Hindlimb muscle (tissue), 1 donor: ENCODE measurements around the gene CDC42EP1. TPM values are rescaled to one million over a fixed set of nuclear protein-coding genes. Genes with fewer than 3 reads are reported as not detected.
"Not testable (repeated sequence)": the region's sequence is repeated elsewhere in the genome, so short reads cannot be mapped to it uniquely, and the experiment has no call there.

Source experiments
- DNase-seq: peaks from one replicate; pipeline ENCODE4 v3.0.0-alpha.2; 2013
- polyA plus RNA-seq: library from polyadenylated mRNA; unstranded; fragments of 120-200 nt; gene quantifications from one replicate; pipeline ENCODE4 v1.2.1, GENCODE V29; 2013; ENCODE audit not compliant: insufficient read length

Gene CDC42EP1
- polyA plus RNA-seq, 1 donor = 53.9 TPM

DNA sequence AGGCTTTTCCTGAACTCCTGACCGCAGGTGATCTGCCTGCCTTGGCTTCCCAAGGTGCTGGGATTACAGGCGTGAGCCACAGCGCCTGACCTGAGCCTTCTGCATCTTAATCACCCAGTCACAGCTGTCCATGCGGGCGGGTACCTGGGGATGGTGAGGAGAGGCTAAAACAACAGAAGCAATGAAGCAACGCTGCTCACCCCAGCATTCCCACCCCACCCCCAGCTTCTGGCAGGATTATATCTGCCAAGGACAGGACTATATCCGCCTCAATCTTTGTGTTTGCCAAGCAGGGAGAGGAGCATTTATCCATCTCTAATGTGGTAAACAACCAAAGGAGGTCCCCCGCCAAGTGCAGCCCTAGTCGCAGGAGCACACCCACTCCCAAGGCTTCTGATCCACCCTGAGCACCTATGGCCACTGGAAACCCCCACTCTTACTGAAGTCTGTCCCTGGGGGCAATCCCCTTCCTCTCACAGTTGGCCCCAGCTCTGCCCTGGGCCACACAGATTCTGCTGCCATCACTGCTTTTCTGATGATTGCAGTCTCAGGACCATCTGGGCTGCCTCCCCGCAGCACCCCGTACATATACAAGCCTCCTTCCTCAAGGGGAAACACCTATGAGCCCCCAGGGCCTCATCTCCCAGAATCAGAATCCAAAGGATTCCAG, 28.4 kb downstream of the CDC42EP1 start:
- DNase-seq = no peak

DNA sequence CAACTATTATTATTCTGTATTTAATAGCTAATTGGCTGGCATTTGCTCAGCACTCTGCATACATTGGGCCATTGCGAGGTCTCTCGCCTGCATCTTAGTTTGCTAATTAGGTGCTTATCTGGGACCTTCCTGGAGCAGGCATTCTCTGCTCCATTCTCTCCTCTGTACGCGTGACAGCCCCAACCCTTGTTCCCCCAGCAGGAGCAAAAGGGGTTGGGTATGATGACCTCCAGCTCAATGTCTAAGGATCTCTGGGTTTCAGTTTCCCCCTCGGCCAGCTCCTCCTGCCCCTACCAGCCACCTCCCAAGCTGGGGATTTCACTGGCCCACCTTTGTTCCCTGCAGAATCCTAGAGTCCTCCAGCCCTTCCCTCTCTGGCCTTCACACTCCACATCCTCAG, 29.4 kb downstream of the CDC42EP1 start:
- no peak for DNase-seq

DNA sequence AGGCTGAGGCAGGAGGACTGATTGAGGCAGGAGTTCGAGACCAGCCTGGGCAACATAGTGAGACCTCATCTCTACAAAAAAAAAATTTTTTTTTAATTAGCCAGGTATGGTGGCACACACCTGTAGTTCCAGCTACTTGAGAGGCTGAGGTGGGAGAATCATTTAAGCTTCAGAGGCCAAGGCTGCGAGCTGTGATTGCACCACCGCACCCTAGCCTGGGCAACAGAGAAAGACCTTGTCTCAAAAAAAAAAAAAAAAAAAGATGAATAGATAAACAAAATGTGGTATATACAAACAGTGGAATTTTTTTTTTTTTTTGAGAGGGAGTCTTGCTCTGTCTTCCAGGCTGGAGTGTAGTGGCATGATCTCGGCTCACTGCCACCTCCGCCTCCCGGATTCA, 30.8 kb downstream of the CDC42EP1 start:
- not testable (repeated sequence) for DNase-seq

DNA sequence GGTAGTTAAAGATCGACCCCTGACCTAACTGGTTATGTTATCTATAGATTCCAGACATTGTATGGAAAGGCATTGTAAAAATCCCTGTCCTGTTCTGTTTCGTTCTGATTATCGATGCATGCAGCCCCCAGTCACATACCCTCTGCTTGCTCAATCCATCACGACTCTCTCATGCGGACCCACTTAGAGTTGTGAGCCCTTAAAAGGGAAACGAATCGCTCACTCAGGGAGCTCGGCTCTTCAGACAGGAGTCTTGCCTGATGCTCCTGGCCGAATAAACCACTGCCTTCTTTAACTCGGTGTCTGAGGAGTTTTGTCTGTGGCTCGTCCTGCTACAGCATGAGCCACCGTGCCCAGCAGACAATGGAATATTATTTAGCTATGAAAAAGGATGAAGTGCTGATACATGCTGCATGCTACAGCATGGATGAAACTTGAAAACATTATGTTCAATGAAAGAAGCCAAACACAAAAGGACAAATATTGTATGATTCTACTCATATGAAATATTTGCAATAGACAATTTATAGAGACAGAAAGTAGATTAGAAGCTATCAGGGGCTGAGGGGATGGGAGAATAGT, 31.6 kb downstream of the CDC42EP1 start:
- no peak for DNase-seq

GRCh38 chr22:37594237-37594636, 34.0 kb downstream of the CDC42EP1 start:
- DNase-seq = no peak

DNA sequence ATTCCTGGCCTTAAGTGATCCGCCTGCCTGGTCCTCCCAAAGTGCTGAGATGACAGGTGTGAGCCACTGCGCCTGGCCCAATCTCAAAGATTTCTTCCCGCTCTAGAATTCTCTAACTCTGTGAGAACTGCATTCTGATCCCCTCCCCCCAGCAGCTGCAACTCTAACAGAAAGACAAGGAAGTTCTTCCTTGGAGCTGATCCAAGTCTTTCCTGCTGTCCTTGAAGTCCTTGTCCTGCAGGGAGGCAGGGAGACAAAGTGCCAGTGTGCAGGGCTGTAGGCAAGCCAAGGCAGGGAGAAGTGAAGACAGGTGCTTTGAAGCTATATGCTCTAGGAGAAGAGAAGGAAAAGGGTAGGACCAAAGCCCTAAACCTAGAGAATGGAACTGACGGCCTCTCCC, 38.9 kb downstream of the CDC42EP1 start:
- no peak for DNase-seq

GRCh38 chr22:37601203-37601539, 40.9 kb downstream of the CDC42EP1 start:
- DNase-seq = no peak

- no peak for DNase-seq
Measured at GRCh38 chr22:37601540-37602442, 41.5 kb downstream of the CDC42EP1 start.

- not testable (repeated sequence) for DNase-seq
Measured at GRCh38 chr22:37602546-37603277, 42.4 kb downstream of the CDC42EP1 start.

GRCh38 chr22:37604074-37604473, 43.8 kb downstream of the CDC42EP1 start:
- DNase-seq = no peak

GRCh38 chr22:37604875-37605274, 44.6 kb downstream of the CDC42EP1 start:
- DNase-seq = no peak

GRCh38 chr22:37607010-37607934, 47.0 kb downstream of the CDC42EP1 start:
- DNase-seq = peak; percentile 83

DNA sequence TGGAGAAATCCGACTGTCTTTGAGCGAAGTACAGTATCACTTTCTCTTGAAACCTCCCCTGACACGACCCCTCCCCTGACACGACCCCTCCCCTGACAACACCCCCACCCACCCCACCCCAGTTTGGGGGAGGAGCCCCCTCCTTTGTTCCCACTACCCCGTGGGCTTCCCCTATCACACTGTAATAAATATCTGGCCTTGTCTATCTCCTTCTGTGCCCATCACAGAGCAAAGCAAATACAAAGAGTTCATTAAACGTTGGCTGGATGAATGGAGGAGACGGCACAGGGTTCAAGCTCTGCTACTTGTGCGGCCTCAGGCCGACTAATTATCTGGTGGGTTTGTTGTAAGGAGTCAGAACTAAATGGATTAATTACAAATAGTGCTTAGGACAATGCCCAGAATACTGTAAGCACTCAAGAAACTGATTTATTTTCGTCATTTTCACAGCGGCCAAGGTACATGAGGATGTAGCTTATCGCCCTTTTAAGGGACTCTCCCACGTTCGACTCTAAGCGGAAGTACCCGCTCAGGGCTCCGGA, 47.7 kb downstream of the CDC42EP1 start:
- no peak for DNase-seq

GRCh38 chr22:37608477-37609239, 48.4 kb downstream of the CDC42EP1 start, which contains the start of gene GGA1:
Gene GGA1, plus strand, starts transcription at chr22:37608834. Its CDS starts 27 bp downstream, at chr22:37608861.
- peak; percentile 95 for DNase-seq

DNA sequence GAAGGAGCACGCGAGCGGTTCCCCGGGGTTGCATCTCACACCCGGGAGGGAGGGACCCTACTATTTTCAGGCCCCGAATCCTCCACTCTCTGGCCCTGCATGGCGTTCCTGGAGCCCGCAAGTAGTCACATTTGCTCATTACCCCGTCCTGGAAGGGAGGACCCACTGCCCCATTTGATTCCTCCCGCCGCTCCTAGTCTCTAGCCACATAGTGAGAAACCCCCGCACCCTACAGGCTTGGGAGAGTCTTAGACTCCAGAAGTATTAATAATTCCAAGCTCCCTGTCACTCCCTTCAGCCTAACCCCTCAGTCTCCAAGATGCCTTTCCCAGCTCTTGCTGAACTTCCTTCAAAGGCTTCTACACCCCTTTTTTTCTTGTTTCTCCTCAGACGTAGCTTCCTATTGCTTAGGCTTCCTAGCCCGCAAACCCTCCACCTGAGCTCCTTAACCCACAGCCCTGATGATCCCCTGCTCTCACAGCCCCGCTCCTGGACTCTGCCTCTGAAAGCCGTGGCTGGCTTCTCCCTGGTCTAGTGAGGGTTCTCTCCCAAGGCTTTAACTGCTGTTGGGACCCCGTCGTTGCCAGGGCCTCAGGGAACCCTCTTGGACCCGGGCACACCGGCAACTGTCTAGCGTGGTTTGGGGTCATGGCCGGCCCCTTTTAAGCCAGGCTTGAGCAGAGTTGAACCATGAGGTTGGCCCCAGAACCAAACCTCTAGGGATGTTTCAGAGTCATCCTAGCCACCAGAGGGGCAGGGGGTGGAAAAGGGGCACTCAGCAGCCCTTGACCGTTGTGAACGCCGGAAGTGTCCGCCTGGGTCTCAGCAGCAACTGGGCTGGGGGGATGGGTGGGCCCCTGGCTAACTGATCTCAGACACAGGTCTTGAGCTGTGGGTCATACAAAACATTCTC, 49.2 kb downstream of the CDC42EP1 start:
- DNase-seq = no peak

DNA sequence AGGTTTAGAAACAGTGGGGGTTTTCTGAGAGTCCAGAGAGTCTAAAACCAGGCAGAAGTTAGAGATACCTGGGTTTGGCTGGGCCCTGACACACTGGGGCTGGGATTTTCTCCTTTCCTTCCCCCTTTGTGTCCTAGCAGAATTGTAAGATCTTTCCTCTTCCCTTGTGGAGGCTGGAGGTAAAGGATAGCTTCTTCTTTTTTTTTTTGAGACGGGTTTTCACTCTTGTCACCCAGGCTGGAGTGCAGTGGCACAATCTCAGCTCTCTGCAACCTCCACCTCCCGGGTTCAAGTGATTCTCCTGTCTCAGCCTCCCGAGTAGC, 49.8 kb downstream of the CDC42EP1 start:
- not testable (repeated sequence) for DNase-seq

GRCh38 chr22:37610480-37611129, 50.3 kb downstream of the CDC42EP1 start:
- no peak for DNase-seq

GRCh38 chr22:37611207-37611606, 50.9 kb downstream of the CDC42EP1 start:
- DNase-seq = no peak
